ENCODE data around the gene SLC44A5. TPM values are rescaled to one million over a fixed set of nuclear protein-coding genes. Genes with fewer than 3 reads are reported as not detected.
"Not testable (repeated sequence)": the region's sequence is repeated elsewhere in the genome, so short reads cannot be mapped to it uniquely, and the experiment has no call there.

Gene SLC44A5
- total RNA-seq, 2 experiments from 2014 or later: 0.34 to 0.40 TPM

DNA sequence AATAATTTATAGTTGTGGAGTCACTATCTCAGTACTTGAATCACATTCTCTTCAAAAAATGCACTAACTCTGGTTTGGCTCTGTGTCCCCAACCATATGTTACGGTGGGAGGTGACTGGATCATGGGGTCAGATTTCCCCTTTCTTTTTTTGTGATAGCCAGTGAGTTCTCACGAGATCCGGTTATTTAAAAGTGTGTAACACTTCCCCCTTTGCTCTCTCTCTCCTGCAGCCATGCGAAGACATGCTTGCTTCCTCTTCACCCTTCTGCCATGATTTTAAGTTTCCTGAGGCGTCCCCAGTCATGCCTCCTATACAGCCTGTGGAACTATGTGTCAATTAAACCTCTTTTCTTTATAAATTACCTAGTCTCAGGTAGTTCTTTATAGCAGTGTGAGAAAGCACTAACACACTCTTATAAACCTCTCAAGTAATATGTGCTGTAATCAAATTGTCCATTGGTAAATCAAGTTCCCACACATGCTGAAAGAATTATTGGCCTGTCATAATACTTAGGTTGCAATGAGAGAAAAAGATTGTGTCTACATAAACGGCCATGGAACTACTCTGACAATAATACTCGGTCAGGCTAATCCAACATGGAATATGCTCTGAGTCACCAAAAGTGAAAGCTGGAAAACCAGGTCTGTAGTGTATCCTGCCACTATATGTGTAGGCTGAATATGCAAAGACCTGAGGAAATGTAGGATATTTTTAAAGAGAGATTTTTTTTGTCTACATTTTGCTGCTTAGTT lies 107.5 kb downstream of the SLC44A5 start:
- Mint-ChIP-seq H3K4me1 (ENCODE audit: low read depth) (no peaks in the 10 kb centered on the region), H3K9me3 (no peaks in the 10 kb centered on the region), H3K27me3 (peaks cover 3% of the 10 kb centered on the region), H3K27ac (no peak overlapping the region), H3K36me3 (no peaks in the 10 kb centered on the region), H3K4me3 (no peak overlapping the region)
- POLR2A ChIA-PET: no interaction called here
- CTCF ChIA-PET: no interaction called here
- DNase-seq: no peak
- intact Hi-C loops (cut with micrococcal nuclease): no loop called here

DNA sequence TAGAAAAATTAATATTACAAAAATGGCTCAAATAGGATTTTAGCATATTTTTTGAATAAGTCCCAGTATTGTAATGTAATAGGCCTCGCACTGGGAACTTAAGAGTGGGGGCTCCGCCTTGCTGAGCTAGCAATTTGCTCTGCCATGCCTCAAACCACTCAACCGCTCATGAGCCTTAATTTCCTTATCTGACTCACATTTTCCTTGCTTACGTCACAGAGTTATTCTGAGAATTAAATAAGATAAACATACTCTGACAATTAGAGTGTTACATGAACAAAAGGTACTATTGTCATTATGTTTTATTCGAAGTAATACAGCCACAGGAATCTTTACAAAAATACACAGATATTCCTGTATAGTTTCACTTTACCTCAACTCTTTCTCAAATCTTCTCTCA lies 108.1 kb downstream of the SLC44A5 start:
- Mint-ChIP-seq H3K4me1 (ENCODE audit: low read depth) (no peaks in the 10 kb centered on the region), H3K4me3 (no peak overlapping the region), H3K27ac (no peak overlapping the region), H3K9me3 (no peaks in the 10 kb centered on the region), H3K27me3 (peaks cover 3% of the 10 kb centered on the region), H3K36me3 (no peaks in the 10 kb centered on the region)
- DNase-seq: no peak
- intact Hi-C loops (cut with micrococcal nuclease): no loop called here
- CTCF ChIA-PET: no interaction called here
- POLR2A ChIA-PET: no interaction called here

DNA sequence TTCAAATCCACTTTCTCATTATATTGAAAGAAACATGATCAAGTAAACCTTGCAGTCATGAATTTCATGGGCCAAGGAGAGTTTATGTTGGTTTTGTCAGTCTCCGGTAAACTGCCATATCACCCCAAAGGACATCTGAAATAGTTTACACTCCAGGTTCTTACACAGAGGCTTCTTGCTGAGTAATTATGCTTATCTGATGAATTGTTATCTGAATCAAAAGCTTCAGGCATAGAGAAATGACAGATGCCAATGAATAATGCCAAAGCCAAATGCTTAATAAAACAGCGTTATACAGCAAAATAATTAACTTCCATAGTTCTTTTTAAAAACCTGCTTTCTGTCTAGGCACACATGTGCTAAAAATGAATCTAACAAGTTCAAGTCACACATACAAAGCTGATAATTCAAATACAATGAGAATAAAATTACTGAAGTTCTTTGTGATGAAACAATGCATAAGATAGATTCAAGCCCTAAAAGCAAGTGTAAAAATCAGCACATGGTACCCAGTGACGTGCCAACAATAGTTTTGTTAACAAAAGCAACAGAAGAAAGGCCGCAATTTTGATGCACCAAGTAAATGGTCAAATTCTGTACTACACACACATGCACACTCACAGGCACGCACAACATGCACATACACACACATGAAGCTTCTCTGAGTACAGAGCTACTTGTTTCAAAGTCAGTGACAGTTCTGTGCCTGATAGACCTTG lies 109.2 kb downstream of the SLC44A5 start:
- no peaks in the 10 kb centered on the region for H3K9me3 Mint-ChIP-seq
- H3K4me3 Mint-ChIP-seq: no peak overlapping the region
- H3K27ac Mint-ChIP-seq: no peak overlapping the region
- ChIA-PET CTCF (no interaction called here), POLR2A (no interaction called here)
- no peaks in the 10 kb centered on the region for H3K4me1 Mint-ChIP-seq (ENCODE audit: low read depth)
- H3K36me3 Mint-ChIP-seq: no peaks in the 10 kb centered on the region
- DNase-seq: no peak
- intact Hi-C loops (cut with micrococcal nuclease): no loop called here
- H3K27me3 Mint-ChIP-seq: no peaks in the 10 kb centered on the region

DNA sequence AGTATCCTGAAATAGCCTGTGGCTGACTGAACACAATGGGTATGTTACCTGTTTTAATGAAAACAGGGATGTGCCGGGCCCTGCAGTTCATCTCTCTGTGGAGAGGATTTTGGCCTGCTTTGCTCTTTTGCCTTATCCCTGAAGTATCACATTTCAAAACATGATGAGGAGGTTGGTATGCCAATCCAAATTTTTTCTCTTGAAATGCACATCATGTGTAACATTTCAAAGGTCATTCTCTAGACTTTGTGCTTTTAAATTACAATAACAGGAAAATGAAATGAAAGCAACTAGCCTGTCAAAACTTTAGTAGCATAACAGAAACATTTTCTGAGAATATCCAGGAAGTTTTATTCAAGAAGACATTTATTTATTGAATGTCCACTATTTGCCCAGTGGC lies 118.9 kb downstream of the SLC44A5 start:
- H3K9me3 Mint-ChIP-seq: peaks cover 4% of the 10 kb centered on the region
- DNase-seq: no peak
- intact Hi-C loops (cut with micrococcal nuclease): no loop called here
- H3K4me3 Mint-ChIP-seq: no peak overlapping the region
- no peaks in the 10 kb centered on the region for H3K27me3 Mint-ChIP-seq
- no peak overlapping the region for H3K27ac Mint-ChIP-seq
- ChIA-PET POLR2A (no interaction called here), CTCF (no interaction called here)
- no peaks in the 10 kb centered on the region for H3K4me1 Mint-ChIP-seq (ENCODE audit: low read depth)
- H3K36me3 Mint-ChIP-seq: no peaks in the 10 kb centered on the region

DNA sequence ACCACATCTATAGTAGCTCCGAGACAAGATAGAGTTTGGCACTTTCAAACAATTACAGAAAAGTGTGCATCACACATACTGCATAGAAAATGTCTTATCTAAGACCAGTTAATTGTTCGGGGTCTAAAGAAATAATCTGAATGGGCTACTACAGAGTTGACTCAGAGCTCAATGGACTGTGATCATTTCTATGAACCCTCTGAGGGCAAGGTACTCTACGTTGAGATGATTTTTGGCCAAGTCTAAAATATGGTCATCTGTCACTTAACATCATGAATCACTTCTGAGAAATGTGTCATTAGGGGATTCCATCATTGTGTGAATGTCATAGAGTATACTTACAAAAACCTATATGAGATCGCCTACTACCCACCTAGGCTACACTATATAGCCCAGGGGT lies 123.5 kb downstream of the SLC44A5 start:
- no peak overlapping the region for H3K27ac Mint-ChIP-seq
- CTCF ChIA-PET: no interaction called here
- POLR2A ChIA-PET: no interaction called here
- no peak for DNase-seq
- intact Hi-C loops (cut with micrococcal nuclease): no loop called here
- peaks cover 2% of the 10 kb centered on the region for H3K9me3 Mint-ChIP-seq
- H3K27me3 Mint-ChIP-seq: no peaks in the 10 kb centered on the region
- no peaks in the 10 kb centered on the region for H3K36me3 Mint-ChIP-seq
- H3K4me3 Mint-ChIP-seq: no peak overlapping the region
- no peaks in the 10 kb centered on the region for H3K4me1 Mint-ChIP-seq (ENCODE audit: low read depth)

DNA sequence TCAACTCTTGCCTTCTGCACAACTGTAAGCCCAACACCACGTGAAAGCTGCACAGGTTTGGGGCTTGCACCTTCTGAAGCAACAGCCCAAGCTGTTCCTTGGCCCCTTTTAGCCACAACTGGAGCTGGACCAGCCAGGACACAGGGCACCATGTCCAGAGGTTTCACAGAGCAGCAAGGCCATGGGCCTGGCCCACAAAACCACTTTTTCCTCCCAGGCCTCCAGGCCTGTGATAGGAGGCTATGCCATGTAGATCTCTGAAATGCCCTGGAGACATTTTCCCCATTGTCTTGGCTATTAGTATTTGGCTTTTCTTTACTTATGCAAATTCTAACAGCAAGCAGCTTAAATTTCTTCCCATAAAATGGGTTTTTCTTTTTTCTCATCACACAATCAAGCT lies 126.1 kb downstream of the SLC44A5 start:
- Mint-ChIP-seq H3K4me3 (no peak overlapping the region), H3K27ac (no peak overlapping the region), H3K4me1 (ENCODE audit: low read depth) (no peaks in the 10 kb centered on the region), H3K9me3 (peaks cover 6% of the 10 kb centered on the region), H3K27me3 (no peaks in the 10 kb centered on the region), H3K36me3 (no peaks in the 10 kb centered on the region)
- ChIA-PET POLR2A (no interaction called here), CTCF (no interaction called here)
- no peak for DNase-seq
- intact Hi-C loops (cut with micrococcal nuclease): no loop called here

DNA sequence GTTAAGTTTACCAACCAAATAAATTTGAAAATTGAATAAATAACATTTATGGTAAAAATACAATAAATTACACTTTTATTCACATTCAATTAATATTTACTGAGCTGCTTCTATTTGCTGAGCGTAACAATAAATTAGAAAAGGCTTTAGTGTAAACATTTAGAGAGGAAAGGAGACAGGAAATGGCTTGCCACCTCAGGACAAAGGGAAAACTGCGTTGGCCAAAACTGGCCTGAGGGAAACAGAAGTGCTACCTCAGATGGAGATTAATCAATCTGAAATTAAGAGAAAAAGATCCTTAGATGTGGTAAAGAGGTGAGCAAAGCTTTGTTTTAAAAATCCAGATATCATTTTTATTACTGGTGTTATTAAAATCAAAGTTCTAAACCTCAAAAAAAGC lies 128.0 kb downstream of the SLC44A5 start:
- Mint-ChIP-seq H3K27ac (no peak overlapping the region), H3K36me3 (no peaks in the 10 kb centered on the region), H3K27me3 (no peaks in the 10 kb centered on the region), H3K9me3 (peaks cover 6% of the 10 kb centered on the region), H3K4me1 (ENCODE audit: low read depth) (no peaks in the 10 kb centered on the region), H3K4me3 (no peak overlapping the region)
- ChIA-PET CTCF (no interaction called here), POLR2A (no interaction called here)
- intact Hi-C loops (cut with micrococcal nuclease): no loop called here
- DNase-seq: no peak

DNA sequence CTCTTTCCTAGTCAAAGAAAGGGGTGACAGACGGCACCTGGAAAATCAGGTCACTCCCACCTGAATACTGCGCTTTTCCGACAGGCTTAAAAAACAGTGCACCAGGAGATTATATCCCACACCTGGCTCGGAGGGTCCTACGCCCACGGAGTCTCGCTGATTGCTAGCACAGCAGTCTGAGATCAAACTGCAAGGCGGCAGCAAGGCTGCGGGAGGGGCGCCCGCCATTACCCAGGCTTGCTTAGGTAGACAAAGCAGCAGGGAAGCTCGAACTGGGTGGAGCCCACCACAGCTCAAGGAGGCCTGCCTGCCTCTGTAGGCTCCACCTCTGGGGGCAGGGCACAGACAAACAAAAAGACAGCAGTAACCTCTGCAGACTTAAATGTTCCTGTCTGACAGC lies 134.4 kb downstream of the SLC44A5 start:
- H3K4me1 Mint-ChIP-seq (ENCODE audit: low read depth); H3K27ac Mint-ChIP-seq; POLR2A ChIA-PET; DNase-seq; CTCF ChIA-PET; H3K27me3 Mint-ChIP-seq; H3K9me3 Mint-ChIP-seq; H3K4me3 Mint-ChIP-seq; intact Hi-C loops (cut with micrococcal nuclease); H3K36me3 Mint-ChIP-seq: not testable (repeated sequence)

DNA sequence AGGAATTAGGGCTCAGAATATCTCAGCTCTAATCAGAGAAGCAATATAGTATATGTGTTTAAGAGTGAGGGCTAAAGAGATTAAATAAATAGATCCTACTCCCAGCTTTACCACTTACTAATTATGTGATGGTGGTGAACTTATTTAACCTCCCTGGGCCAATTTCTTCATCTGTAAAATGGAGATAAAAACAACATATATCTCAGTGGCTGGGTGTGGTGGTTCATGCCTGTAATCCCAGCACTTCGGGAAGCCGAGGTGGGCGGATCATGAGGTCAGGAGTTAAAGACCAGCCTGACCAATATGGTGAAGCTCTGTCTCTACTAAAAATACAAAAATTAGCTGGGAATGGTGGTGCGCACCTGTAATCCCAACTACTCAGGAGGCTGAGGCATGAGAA lies 135.2 kb downstream of the SLC44A5 start:
- H3K4me1 Mint-ChIP-seq (ENCODE audit: low read depth): no peaks in the 10 kb centered on the region
- no peak overlapping the region for H3K27ac Mint-ChIP-seq
- no peaks in the 10 kb centered on the region for H3K36me3 Mint-ChIP-seq
- intact Hi-C loops (cut with micrococcal nuclease): no loop called here
- ChIA-PET CTCF (no interaction called here), POLR2A (no interaction called here)
- H3K4me3 Mint-ChIP-seq: no peak overlapping the region
- H3K27me3 Mint-ChIP-seq: no peaks in the 10 kb centered on the region
- DNase-seq: no peak
- H3K9me3 Mint-ChIP-seq: no peaks in the 10 kb centered on the region

DNA sequence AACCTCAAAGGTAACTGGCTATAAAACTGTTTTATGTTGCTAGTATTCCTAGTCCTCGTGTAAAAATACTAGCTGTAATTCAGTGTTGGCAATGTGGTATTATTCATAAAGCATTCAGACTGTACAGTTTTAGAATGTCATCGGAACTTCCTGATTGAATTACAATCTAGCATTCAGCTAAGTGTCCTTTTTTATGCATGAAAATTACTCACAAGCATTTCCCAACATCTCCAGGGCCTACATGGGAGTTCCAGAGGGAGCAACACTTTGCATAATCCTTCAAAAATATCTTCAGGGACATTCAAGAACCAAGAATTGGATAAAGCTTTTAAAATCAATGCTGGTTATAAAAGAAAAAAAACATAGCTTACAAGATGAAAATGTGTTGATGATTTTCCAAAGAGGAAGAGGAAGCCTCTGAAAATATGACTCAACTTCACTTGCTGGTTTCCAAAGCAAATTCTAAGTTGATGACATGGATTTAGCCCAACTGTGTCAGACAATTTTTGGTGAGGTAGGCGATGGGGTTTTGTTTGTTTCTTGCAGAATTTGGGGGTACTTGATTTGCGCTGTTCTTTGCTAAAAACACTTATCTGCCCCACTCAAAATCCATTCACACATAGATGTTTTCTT lies 137.8 kb downstream of the SLC44A5 start:
- CTCF ChIA-PET: no interaction called here
- DNase-seq: no peak
- Mint-ChIP-seq H3K4me1 (ENCODE audit: low read depth) (no peaks in the 10 kb centered on the region), H3K9me3 (no peaks in the 10 kb centered on the region), H3K36me3 (no peaks in the 10 kb centered on the region), H3K4me3 (no peak overlapping the region), H3K27ac (no peak overlapping the region), H3K27me3 (no peaks in the 10 kb centered on the region)
- intact Hi-C loops (cut with micrococcal nuclease): no loop called here
- POLR2A ChIA-PET: no interaction called here

DNA sequence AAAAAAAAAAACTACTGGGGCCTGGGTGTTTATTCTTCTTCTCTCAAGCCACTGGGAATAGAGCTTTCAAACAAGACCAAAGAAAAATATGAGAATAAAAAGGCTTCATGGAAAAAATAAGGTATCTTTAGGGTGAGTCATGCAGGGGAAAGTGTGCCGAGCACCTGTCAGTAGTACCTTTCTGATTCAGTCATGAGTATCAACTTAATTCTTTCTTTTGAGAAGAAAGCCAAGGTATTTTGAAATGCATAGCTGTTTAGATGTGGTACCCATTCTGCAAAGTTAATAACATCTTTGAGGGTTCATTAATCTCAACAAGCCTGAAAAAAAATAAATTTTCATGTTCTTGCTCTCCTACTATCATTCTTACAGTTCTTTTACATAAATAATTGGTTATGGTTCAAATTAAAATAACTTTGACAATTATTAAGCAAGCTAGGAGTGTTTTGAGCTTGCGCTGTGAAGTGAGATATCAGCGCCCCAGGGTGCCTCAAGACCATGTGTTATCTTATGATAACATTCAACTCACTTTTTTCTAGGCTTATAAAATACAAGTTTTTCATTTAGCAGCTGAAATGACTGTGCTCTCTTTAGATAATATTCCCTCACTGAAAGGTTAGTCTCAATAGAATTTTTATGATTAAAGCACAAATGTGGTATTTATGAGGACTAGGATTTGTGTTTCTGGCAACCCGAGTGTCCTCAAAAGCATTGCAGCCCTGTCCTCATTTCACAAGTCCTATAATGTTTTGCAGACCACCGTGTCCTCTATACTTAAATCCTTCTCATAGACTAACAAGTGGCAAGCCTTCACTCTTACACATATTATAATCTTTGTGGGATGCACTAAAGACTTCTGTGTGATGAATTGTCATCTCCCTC lies 138.6 kb downstream of the SLC44A5 start:
- intact Hi-C loops (cut with micrococcal nuclease): no loop called here
- Mint-ChIP-seq H3K36me3 (no peaks in the 10 kb centered on the region), H3K4me3 (no peak overlapping the region), H3K4me1 (ENCODE audit: low read depth) (no peaks in the 10 kb centered on the region), H3K27ac (no peak overlapping the region), H3K27me3 (no peaks in the 10 kb centered on the region), H3K9me3 (no peaks in the 10 kb centered on the region)
- DNase-seq: no peak
- ChIA-PET POLR2A (no interaction called here), CTCF (no interaction called here)

DNA sequence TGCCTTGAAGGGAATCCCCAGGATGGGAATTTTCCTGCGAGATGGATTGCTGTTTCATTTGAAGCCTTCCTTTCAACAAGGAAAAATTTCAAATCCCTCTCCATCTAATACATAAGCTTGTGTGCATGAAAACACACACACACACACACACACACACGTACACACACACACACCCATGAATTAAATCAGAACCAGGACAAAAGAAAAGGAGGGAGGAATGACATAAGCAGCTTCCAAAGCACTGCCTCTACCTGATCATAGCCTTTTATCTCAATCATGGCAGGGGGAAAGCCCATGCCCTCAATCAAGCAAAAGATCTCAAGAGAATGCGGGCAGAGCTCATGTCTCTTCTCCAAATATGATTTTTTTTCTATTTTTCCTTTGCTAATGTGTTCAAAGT lies 139.7 kb downstream of the SLC44A5 start:
- H3K27ac Mint-ChIP-seq: no peak overlapping the region
- H3K9me3 Mint-ChIP-seq: no peaks in the 10 kb centered on the region
- no peaks in the 10 kb centered on the region for H3K4me1 Mint-ChIP-seq (ENCODE audit: low read depth)
- no peak overlapping the region for H3K4me3 Mint-ChIP-seq
- intact Hi-C loops (cut with micrococcal nuclease): no loop called here
- ChIA-PET CTCF (no interaction called here), POLR2A (no interaction called here)
- H3K36me3 Mint-ChIP-seq: no peaks in the 10 kb centered on the region
- no peaks in the 10 kb centered on the region for H3K27me3 Mint-ChIP-seq
- DNase-seq: no peak
